GM21576 (cell line): ENCODE measurements around the gene NDUFS1.
A peak's percentile ranks its signal among the peaks of the same experiment; 100 is the strongest.
"Not testable (repeated sequence)": the region's sequence is repeated elsewhere in the genome, so short reads cannot be mapped to it uniquely, and the experiment has no call there.

Experiments
- ATAC-seq: cut with Tn5 transposase; IDR thresholded peaks from one replicate; pipeline ENCODE4 v1.9.1; 2021; ENCODE audit warnings: mild to moderate bottlenecking, moderate library complexity; ENCODE audit not compliant: unreplicated experiment

Gene NDUFS1

DNA sequence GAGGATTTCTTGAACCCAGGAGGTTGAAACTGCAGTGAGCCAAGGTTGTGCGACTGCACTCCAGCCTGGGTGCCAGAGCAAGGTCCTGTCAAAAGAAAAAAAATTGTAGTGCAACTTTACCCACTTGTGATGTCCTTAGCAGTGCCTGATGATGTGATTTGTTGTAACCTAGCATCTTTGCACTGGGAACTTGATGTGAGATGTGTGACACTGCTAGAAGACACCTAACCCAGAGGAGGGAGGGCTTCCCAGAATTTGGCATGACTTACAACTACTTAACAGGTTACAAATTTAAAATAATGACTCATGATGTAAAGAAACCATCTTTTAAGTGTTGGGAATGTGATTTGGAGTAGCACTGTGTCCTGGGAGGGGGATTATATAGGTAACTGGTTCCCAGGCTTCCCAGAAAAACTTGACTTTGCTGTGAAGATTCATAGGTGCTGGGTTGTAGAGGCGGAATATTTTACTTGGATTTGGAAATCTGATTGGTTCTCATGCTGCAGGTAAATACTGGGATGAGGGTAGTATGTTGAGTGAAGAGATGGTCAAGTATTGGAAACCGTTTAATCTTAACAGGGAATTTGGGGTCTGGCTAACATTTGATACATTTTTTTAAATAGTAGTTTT is 4.1 kb upstream of the NDUFS1 start:
- ATAC-seq, result no peak

DNA sequence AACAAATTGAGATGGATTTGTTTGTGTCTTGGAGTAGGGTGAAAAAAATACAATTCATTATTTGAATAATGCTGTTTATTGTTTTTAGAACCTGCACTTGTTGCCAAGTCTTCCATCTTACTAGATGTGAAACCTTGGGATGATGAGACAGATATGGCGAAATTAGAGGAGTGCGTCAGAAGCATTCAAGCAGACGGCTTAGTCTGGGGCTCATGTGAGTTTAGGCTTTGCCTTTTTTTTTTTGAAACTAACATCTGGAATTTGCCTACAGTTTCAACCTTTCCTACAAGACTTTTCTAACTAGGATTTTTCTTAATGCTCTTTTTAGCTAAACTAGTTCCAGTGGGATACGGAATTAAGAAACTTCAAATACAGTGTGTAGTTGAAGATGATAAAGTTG is 3.2 kb upstream of the NDUFS1 start:
- not testable (repeated sequence) for ATAC-seq

DNA sequence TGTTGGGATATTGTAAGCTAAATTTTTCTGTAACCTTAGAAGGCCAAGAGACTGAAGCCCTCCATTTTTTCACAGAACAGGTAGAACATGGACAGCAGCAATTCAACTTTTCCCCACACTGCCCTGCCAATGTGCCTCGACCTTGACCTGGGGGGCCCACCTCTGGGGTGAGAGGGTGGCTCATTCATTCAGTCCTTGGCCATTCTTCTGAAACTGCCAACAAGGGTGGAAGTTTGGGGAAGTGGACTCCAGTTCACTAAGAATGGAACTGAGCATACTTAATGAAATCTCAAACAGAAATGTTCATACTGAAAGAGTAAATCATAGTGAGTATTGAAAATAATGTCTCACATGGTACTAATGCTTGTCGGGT is 1.5 kb upstream of the NDUFS1 start:
- no peak for ATAC-seq

DNA sequence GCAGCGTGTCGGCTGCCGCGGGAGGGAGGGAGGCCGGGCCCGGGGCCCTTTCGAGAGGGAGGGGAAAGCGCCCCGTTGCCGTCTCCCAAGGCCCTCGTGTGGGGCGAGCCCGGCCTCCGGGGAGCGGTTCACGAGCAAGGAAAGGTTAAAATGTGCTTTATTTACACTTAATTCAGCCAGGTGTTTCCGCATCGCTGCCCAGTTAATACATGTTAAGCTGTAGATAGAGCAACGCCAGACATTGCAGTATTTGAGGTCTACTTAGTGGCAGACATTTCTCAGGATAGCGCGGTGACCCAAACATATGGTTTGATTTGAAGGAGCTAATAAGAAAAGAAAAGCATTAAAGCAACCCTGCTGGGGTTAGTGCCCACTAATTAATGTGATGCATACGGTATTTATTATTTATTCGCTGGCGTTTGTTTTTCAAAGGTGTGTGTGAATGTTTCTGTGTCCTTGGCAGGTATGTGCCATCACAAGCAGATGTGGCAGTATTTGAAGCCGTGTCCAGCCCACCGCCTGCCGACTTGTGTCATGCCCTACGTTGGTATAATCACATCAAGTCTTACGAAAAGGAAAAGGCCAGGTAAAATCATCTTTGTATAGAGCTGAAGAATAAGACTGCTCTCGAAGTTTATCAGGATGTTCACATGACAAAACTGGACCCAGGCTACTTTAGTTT is 1.0 kb upstream of the NDUFS1 start:
- peak; percentile 45 for ATAC-seq

DNA sequence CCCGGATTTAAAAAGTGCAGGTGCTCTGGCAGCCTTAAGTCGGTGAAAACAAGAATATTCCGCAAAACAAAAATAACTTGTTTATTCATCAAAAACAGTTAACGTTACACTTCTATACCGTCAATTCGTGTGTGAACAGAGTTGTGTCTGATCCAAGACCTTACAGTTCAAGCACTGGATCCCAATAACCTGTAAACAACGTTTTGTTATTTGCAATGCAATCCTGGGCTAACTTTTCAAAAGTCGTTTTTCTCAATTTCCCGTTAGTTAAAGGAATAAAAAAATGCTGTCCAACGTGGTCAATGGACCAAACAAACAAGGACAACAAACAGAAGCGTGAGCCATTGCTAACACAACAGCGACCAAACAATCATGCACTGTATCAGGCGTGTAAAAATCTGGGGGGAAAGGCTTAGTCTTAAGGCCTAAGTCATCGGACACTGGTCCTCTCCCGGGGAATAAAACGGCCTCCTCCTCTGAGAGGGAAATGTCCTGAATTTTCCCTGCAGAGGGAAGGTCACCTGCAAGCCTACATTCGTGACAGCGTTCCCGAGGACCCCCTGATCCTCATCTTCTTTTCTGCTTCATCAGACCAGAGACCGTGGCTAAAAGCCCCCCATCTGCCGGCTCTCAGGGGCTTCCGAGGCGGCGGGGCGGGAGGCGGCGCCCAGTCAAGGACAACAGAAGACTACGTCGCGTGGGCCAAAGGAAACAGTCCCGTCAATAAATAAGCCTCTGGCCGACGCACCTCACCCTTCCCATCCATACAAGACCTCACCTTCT is 490 bp downstream of the NDUFS1 start:
- ATAC-seq, result no peak

DNA sequence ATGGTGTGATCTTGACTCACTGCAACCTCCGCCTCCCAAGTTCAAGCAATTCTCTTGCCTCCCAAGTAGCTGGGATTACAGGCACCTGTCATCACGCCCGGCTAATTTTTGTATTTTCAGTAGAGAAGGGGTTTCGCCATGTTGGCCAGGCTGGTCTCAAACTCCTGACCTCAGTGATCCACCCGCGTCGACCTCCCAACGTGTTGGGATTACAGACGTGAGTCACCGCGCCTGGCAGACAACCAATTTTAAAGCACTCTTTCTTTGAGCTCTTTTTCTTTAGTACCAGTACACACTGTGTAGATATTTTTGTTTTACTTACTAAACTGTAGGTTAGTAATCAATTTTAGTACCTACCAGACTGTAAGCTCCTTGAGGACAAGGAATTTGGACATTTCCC is 2.2 kb downstream of the NDUFS1 start:
- ATAC-seq, result not testable (repeated sequence)

DNA sequence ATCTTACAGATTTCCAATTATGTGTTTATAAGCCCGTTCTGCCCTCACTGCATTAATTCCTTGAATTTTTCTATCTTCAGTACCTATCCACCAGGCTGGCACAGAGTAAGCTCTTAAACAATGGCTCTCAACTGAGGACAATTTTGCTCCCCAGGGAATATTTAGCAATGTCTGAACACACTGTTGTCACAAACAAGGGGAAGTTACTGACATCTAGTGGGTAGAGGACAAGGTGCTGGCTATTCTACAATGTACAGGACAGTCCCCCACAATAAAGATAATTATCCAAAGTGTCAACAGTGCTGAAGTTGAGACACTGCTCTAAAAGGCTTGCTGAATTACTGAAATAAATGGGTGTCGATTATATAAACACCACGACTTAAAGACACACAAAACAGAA is 5.0 kb downstream of the NDUFS1 start:
- peak; percentile 57 for ATAC-seq

DNA sequence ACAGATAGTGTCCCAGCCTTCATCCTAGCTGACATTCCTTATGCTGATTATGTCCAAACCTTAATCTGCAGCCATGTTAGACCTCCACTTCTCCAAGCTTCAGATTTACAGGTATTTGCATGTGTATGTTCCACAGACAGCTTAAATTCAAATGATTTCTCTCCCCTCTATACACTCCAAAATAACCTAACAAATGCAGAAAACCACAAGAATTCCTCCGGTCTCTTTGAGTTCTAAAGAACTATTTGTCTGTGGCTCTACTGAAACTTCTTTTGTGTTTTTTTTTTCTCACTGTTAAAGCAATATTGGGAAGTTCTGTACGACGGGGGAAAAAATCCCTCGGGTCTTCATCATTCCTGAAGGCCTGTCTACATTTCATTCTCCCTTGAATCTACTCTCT is 8.6 kb downstream of the NDUFS1 start:
- no peak for ATAC-seq

DNA sequence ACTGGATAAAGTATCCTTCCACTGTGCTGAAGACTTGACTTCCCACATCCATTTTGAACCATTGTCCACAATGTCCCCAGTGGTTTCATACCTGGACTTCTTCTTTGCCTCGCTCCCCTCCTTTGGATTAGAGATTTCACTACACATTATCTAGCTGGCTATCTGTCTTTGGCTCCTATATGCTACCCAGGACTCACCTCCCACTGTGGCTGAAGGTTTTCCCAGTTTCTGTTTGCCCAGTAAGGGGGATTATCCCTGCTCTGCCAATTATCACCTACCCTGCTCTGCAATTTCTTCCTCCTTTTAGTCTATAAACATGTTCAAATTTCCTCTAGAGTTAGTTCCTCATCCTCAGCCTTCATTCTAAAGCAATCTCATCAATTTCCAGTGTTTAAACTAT is 9.1 kb downstream of the NDUFS1 start:
- no peak for ATAC-seq

DNA sequence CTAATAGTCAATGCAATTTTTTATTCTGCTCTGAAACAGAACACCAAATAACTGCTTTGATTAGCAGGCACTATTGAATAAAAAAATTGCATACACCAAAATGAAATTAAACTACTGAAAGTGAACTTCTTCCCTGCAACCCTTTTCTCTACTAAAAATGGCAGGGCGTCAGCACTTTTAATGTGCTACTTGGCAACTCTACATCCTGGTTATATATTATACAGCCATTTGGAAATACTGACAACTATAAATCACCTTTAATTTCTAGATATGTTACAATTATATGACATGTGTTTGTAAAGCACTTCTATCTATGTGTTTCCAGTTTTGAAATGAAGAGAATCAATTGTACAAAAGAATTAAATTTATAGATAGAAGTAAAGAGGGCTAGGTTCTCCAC is 9.9 kb downstream of the NDUFS1 start:
- ATAC-seq, result no peak

DNA sequence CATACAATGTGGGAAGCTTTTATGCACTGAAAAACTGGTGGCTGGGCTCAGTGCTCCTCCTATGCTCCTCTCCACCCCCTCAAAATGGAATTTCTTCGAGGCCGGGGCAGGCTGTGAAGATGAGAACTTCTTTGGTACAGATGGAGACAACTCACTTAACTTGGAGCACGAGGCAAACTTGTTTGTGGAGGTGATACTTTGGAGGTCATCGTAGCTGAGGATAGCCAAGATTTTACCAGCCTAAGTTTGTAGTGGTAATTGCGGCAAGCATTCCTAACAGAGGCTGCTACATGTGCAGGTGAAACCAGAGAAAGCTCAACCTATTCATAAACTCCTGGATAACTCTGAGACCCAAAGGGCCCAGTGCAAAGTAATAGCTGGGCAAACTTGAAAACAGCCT is 13.6 kb downstream of the NDUFS1 start:
- ATAC-seq, result no peak

DNA sequence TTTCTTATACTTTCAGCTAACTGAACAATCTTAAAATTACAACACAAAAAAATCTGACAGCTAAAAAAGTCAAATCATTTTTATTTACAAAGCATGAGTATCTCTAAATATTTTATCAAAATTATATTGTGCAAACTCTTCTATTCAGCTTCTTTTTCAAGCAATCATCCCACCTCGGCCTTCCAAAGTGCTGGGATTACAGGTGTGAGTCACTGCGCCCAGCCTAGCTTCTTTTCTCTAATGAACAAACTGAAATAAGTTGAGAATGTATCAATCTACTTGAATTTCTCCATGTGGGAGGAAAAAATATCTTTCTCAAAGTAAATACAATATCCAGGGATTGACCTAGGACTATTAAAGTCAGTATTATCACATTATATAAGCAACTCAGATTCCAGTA is 14.9 kb downstream of the NDUFS1 start:
- no peak for ATAC-seq

DNA sequence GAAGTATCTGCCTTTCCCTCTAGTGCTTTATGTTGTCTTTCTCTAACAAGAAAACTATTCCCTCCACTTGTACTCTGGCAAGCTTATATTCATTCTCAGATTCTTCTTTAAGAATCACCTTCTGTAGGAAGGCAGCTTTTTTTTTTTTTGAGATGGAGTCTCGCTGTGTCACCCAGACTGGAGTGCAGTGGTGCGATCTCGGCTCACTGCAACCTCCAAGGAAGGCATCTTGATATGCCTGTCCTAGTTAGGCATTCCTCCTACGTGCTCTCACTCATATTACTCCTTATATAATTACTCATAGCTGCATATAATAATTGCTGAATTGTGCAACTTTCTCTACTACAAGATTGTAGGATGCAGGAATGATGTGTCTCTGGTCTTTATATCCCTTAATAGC is 15.8 kb downstream of the NDUFS1 start:
- no peak for ATAC-seq

DNA sequence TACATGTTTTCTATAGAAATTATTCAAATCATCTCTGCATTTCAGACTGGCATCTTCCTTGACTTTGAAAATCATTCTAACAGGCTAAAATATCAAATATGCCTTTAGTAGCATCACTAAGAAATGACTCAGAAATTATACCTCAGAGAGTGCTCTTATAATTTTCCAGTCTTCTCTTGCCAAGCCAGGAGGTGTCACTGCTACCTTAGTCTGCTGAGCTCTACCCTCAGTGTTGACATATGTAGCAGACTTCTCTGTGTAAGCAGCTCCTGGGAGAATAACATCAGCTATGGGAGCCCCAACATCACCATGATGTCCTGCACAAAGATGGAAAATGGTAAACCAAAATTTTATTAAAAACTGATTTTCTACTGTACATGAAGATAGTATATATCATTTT is 31.6 kb downstream of the NDUFS1 start:
- no peak for ATAC-seq

DNA sequence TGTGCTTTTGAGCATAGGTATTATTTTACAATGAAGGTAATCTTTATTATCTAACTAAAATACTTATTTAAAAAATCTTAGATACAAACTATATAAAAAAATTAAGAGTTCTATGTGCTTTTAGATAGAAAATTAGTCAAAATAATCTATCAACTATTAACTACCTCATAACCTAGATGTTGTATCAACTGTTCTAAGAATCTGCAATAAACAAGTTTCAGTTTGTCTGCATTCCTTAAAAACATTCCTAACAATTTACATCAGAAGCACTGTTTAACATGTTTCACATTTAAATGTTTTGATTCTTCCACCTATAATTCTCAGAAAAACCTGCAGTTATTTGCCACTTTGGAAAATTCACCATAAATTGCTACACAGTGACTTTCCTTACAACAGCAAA is 33.3 kb downstream of the NDUFS1 start:
- ATAC-seq, result no peak

DNA sequence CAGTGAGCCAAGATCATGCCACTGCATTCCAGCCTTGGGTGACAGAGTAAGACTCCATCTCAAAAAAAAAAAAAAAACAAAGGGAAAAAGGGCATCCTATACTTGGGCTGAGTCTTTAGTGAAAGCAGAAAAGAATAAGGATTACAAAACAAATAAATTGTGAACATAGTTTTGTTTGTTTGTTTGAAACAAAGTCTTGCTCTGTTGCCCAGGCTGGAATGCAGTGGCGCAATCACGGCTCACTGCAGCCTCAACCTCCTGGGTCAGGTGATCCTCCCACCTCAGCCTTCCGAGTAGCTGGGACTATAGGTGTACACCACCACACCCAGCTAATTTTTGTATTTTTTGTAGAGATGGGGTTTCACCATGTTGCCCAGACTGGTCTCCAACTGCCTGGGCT is 36.7 kb downstream of the NDUFS1 start:
- ATAC-seq, result not testable (repeated sequence)

DNA sequence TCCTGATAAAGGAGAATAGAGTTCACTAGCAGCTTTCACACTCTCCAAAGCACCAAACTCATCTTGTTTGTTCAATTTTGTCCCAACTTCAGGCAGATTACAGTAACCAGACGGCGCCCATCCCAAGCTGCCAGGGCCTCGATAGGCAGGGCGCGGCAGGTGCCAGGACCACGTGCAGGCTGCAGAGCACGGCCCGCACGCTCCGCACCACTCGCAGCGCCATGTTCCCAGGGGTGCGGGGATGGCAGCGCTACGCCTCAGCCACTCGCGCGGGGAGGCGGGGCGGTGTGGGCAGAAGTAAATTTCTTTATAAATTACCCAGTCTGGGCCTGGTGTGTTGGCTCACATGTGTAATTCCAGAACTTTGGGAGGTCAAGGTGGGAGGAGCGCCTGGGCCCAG is 43.0 kb downstream of the NDUFS1 start:
- no peak for ATAC-seq

DNA sequence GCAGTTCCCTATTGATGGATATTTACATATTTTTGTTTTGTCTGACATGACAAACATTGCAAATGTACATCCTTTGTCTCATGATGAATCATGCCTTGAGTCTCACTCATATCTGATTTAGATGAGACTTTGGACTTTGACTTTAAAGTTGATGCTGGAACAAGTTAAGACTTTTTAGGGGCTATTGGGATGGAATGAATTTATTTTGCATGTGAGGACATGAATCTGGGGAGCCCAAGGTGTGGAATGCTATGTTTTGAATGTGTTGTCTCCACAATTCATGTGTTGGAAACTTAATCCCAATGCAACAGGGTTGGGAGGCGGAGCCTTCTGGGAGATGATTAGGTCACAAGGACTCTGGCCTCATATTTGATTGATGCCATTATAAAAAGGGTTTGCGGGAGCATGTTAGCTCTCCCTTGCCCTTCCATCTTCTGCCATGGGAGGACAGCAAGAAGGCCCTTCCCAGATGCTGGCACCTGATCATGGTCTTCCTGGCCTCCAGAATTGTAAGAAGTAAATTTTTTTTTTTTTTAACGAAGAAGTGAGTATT is 44.1 kb downstream of the NDUFS1 start:
- ATAC-seq, result no peak

DNA sequence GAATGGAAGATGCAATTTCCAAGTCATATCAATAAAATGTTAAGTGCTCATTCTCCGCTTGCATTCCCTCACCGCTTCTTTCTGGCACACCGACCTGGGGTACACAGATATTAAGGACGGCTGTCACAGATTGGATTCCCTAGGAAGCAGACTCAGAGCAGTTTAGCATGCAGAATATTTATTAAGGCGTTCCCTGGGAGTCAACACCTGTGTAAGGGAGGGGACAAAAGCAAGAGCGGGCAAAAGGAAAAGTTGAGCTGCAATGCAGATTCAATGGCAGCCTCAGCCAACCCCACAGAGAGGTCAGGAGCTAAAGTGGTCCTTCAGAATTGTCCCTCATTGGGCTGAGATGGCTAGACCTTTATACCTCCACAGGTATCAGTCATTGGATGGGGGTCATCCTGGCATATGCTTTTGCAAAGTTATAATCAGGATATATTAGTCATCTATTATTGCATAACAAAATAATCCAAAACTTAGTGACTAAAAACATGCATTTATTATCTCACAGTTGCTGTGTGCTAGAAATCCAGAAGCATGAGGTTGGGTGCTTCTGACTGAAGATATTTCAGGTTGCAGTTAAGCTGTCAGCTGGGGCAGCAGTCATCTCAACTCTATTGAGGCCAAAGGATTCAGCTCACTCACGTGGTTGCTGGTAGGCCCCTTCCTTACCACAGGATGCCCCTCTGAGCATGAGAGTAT is 46.2 kb downstream of the NDUFS1 start:
- no peak for ATAC-seq

DNA sequence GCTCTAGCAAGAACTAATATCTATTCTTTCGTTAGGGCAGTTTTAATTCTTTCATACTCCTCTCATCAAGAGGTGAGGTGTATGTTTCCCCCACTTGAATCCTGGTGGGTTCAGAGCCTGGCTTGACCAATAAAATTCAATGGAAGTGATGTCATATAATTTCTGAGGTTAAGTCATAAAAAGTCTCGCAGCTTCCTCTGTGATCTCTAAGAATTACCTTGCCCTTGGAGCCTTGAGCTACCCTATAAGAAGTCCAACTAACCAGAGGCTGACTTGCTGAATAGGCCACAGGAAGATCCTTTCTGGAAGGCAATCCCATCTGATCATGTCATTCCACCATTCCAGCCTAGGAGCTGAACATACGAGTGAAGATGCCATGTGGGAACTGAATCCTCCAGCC is 47.1 kb downstream of the NDUFS1 start:
- no peak for ATAC-seq

DNA sequence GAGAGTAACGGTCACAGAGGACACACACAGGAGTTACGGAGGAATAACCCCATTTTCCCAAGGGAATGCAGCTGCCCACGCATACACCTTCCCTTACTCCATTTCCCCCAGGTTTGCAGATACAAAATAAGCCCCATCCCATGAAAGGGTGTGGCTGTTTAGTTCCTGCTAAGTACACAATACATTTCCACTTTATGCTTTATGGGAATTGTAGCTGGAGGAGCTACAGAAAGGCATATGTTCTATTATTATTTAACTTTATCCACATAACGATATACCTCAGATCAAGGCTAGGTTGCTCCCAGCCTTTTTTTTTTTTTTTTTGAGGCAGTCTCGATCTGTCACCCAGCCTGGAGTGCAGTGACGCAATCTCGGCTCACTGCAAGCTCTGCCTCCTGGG is 50.5 kb downstream of the NDUFS1 start:
- no peak for ATAC-seq
